HL-60/S4 treated with retinoic acid at 250 ng/mL for 4 days and 3 days (cell line): ENCODE results near the gene PCDHB6.
"Not testable (repeated sequence)": the region's sequence is repeated elsewhere in the genome, so short reads cannot be mapped to it uniquely, and the experiment has no call there.

Experiments used
- in situ Hi-C: fragments of 300-500 bp; cut with MboI; formaldehyde crosslinking; loops from 2 replicates; pipeline ENCODE4 v1.7.0; 2022; ENCODE audit warnings: low sequenced_read_pairs

The PCDHB6 gene

GRCh38 chr5:141201126-141201525 lies 51.3 kb downstream of the PCDHB6 start:
- in situ Hi-C loops: not testable (repeated sequence)

GRCh38 chr5:141201646-141202045 lies 51.8 kb downstream of the PCDHB6 start:
- in situ Hi-C loops: not testable (repeated sequence)
